IPS DF 4.7 (cell line): ENCODE measurements around the gene KANSL2.
"Not testable (repeated sequence)": the region's sequence is repeated elsewhere in the genome, so short reads cannot be mapped to it uniquely, and the experiment has no call there.

ENCODE experiments used
- DNase-seq: peaks from one replicate; pipeline ENCODE4 v3.0.0-alpha.2; 2013; ENCODE audit warnings: low spot score; ENCODE audit errors: extremely low read depth

The KANSL2 gene

GRCh38 chr12:48686037-48686595 is 4.1 kb upstream of the KANSL2 start:
- no peak for DNase-seq

GRCh38 chr12:48683534-48683933 is 1.5 kb upstream of the KANSL2 start:
- DNase-seq = no peak

GRCh38 chr12:48682927-48683326 is 889 bp upstream of the KANSL2 start:
- no peak for DNase-seq

GRCh38 chr12:48682533-48682905 is 481 bp upstream of the KANSL2 start:
- not testable (repeated sequence) for DNase-seq

- DNase-seq = no peak
Observed at GRCh38 chr12:48681399-48681709, 684 bp downstream of the KANSL2 start.

GRCh38 chr12:48680861-48681260 is 1.2 kb downstream of the KANSL2 start:
- DNase-seq = no peak

- DNase-seq = no peak
Observed at GRCh38 chr12:48678551-48679185, 3.4 kb downstream of the KANSL2 start.

GRCh38 chr12:48671231-48671856 is 10.7 kb downstream of the KANSL2 start:
- DNase-seq = no peak

GRCh38 chr12:48668996-48669395 is 13.0 kb downstream of the KANSL2 start:
- DNase-seq = no peak

GRCh38 chr12:48659863-48660262 is 22.2 kb downstream of the KANSL2 start:
- DNase-seq = no peak

- DNase-seq = no peak
Observed at GRCh38 chr12:48651681-48652080, 30.4 kb downstream of the KANSL2 start.

GRCh38 chr12:48645354-48645753 is 36.7 kb downstream of the KANSL2 start:
- not testable (repeated sequence) for DNase-seq

- DNase-seq = no peak
Observed at GRCh38 chr12:48643011-48643410, 39.0 kb downstream of the KANSL2 start.

- not testable (repeated sequence) for DNase-seq
Observed at GRCh38 chr12:48641752-48642555, 40.1 kb downstream of the KANSL2 start.

- DNase-seq = no peak
Observed at GRCh38 chr12:48640854-48641253, 41.2 kb downstream of the KANSL2 start.

GRCh38 chr12:48640428-48640827 is 41.6 kb downstream of the KANSL2 start:
- DNase-seq = no peak

GRCh38 chr12:48631071-48631470 is 51.0 kb downstream of the KANSL2 start:
- DNase-seq = no peak

- DNase-seq = no peak
Observed at GRCh38 chr12:48630346-48630745, 51.7 kb downstream of the KANSL2 start.

GRCh38 chr12:48629541-48629940 is 52.5 kb downstream of the KANSL2 start:
- DNase-seq = no peak

- no peak for DNase-seq
Observed at GRCh38 chr12:48627556-48627955, 54.5 kb downstream of the KANSL2 start.

- not testable (repeated sequence) for DNase-seq
Observed at GRCh38 chr12:48622997-48623396, 59.0 kb downstream of the KANSL2 start.

- peak; percentile 79 for DNase-seq
Observed at GRCh38 chr12:48618541-48618940, 63.5 kb downstream of the KANSL2 start.
